ENCODE results near the gene DDX41.

- TF ChIP-seq MEF2B (IDR thresholded peaks at IDR 0.05; ENCODE audit: partially characterized antibody, poor library complexity, severe bottlenecking) (no peak), REST (IDR thresholded peaks at IDR 0.05; ENCODE audit: low read depth, low read length) (no peak), CTCF (IDR thresholded peaks at IDR 0.05 in 2 of 3, conservative IDR thresholded peaks at IDR 0.05 in 1 of 3; ENCODE audit: control insufficient read depth in 2 of 3, extremely low read depth in 1 of 3, insufficient read depth in 1 of 3, low read depth in 3 of 3, low read length in 3 of 3) (no peak), YY1 (IDR thresholded peaks at IDR 0.05; ENCODE audit: low read depth, low read length) (no peak), MXI1 (IDR thresholded peaks at IDR 0.05; ENCODE audit: low read depth, low read length) (no peak), EP300 (IDR thresholded peaks at IDR 0.05; ENCODE audit: borderline replicate concordance in 1 of 2, control insufficient read depth in 1 of 2, low read depth in 2 of 2, low read length in 2 of 2) (no peak), MTA3 (IDR thresholded peaks at IDR 0.05; ENCODE audit: borderline replicate concordance, low read length) (no peak), DPF2 (IDR thresholded peaks at IDR 0.05) (no peak), ZBTB4 (CRISPR knock-in tag; IDR thresholded peaks at IDR 0.05) (no peak), POLR2A (IDR thresholded peaks at IDR 0.05; ENCODE audit: low read depth, low read length) (no peak), ASH2L (IDR thresholded peaks at IDR 0.05; ENCODE audit: borderline replicate concordance, low read depth) (no peak), TCF7 (IDR thresholded peaks at IDR 0.05; ENCODE audit: borderline replicate concordance) (no peak), CHD4 (IDR thresholded peaks at IDR 0.05) (no peak), NR2C2 (IDR thresholded peaks at IDR 0.05; ENCODE audit: borderline replicate concordance, control insufficient read depth, insufficient read length, low read depth) (no peak)
Observed at GRCh38 chr5:177552839-177553455, 36.2 kb upstream of the DDX41 start.

Data from GM12878 (cell line).